Smooth muscle cell (in vitro differentiated cells): ENCODE measurements around the gene SLC2A4RG. TPM values are rescaled to one million over a fixed set of nuclear protein-coding genes. Genes with fewer than 3 reads are reported as not detected.

ENCODE experiments used
- DNase-seq: peaks from one replicate; lab custom pipeline; 2025; ENCODE audit not compliant: unreplicated experiment; lab: John Stamatoyannopoulos, UW
- H2AFZ ChIP-seq: fragments of 200-600 bp; sonication (generic); 2 replicates; pipeline ENCODE4 v1.6.0; 2016; ENCODE audit warnings: antibody characterized with exemption, low read depth, mild to moderate bottlenecking
- H3F3A ChIP-seq: fragments of 200-600 bp; sonication (generic); 2 replicates; pipeline ENCODE4 v1.6.0; 2017; ENCODE audit warnings: antibody characterized with exemption, low read depth
- H3K27ac ChIP-seq: fragments of 200-600 bp; sonication (generic); 2 replicates; pipeline ENCODE4 v1.5.1; 2016; ENCODE audit warnings: low read depth, mild to moderate bottlenecking
- H3K27me3 ChIP-seq: fragments of 200-600 bp; sonication (generic); 2 replicates; pipeline ENCODE4 v1.6.1; 2016; ENCODE audit warnings: low read depth, mild to moderate bottlenecking
- H3K36me3 ChIP-seq: fragments of 200-600 bp; sonication (generic); 2 replicates; pipeline ENCODE4 v1.5.1; 2016; ENCODE audit warnings: low read depth
- H3K4me1 ChIP-seq: fragments of 200-600 bp; sonication (generic); 2 replicates; pipeline ENCODE4 v1.5.1; 2016; ENCODE audit warnings: low read depth
- H3K4me2 ChIP-seq: fragments of 200-600 bp; sonication (generic); 2 replicates; pipeline ENCODE4 v1.6.0; 2016; ENCODE audit warnings: mild to moderate bottlenecking
- H3K4me3 ChIP-seq: fragments of 200-600 bp; sonication (generic); 2 replicates; pipeline ENCODE4 v1.5.1; 2016; ENCODE audit warnings: mild to moderate bottlenecking
- H3K79me2 ChIP-seq: fragments of 200-600 bp; sonication (generic); 2 replicates; pipeline ENCODE4 v1.6.0; 2016; ENCODE audit warnings: low read depth, mild to moderate bottlenecking
- H3K9ac ChIP-seq: fragments of 200-600 bp; sonication (generic); 2 replicates; pipeline ENCODE4 v1.6.0; 2016; ENCODE audit warnings: low read depth
- H3K9me3 ChIP-seq: fragments of 200-600 bp; sonication (generic); replicated peaks from 2 replicates; pipeline ENCODE4 v1.5.1; 2016; ENCODE audit warnings: low read depth
- H4K20me1 ChIP-seq: fragments of 200-600 bp; sonication (generic); 2 replicates; pipeline ENCODE4 v1.6.0; 2016; ENCODE audit warnings: low read depth
- WGBS: methylation state at CpG from one replicate; pipeline ENCODE4 v1.1.7; 2016; ENCODE audit warnings: low lambda C conversion rate; 5-methylcytosine and 5-hydroxymethylcytosine counted together
- polyA plus RNA-seq: library from polyadenylated mRNA; unstranded; fragments of >200 nt; fragmentation: Nextera tagmentation; extraction: Ambion mirVana; gene quantifications from 2 replicates; pipeline ENCODE4 v1.2.1, GENCODE V29; 2016
- total RNA-seq: library from RNA; depleted of rRNA; stranded (reverse); fragments of >200 nt; gene quantifications from 2 replicates; pipeline ENCODE4 v1.2.3, GENCODE V29; 2014
- TF ChIP-seq, protein P1 (sequence below): fragments of 200-600 bp; sonication (generic); IDR thresholded peaks from 2 replicates; pipeline ENCODE4 v1.5.1; 2017; ENCODE audit warnings: borderline replicate concordance, mild to moderate bottlenecking, antibody characterized with exemption; ENCODE audit not compliant: insufficient read depth, poor library complexity, severe bottlenecking

SLC2A4RG gene
- total and polyA plus RNA-seq, 2 experiments from 2014 or later, result 43.7 to 45.6 TPM

DNA sequence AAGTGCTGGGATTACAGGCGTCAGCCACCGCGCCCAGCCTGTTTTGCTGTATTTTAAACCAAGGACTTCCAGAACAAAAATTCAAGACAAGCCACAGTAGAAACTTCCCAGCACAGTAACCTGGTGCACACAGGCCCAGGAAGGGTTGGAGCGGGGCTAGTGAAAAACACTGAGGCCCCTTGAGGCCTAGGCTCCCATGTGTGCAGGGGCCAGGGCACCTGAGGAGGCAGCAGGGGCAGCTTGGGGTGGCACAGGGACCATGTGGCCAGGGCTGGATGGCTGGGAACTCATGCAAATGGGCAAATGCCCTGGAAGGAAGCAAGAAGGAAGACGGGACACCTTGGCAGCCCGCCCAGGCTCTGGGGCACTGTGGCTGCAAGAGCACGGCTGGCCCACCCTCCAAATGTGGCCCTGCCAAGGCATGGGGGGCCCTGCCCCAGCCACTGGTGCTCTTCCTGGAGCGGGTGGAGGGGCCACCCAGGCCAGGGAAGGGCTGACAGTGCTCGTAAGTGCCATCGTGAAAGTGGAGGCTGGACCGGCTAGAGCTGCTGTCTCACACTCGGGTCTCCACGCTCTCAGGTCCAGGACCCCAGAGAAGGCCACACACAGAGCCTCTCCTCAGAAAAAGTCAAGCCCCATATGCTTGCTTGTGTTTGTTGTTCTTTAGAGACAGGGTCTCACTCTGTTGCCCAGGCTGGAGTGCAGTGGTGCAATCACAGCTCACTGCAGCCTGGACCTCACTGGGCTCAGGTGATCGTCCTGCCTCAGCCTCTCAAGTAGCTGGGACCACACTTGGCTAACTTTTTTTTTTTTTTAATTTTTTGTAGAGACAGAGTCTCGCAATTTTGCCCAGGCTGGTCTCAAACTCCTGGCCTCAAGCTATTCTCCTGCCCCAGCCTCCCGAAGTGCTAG lies 10.3 kb downstream of the SLC2A4RG start:
- Histone ChIP-seq H3K9me3 (no peaks in the 10 kb centered on the region), H3K79me2 (no peaks in the 10 kb centered on the region), H3F3A (no peaks in the 10 kb centered on the region), H3K27ac (no peak overlapping the region), H3K4me2 (no peak overlapping the region), H2AFZ (no peak overlapping the region), H4K20me1 (no peaks in the 10 kb centered on the region), H3K4me1 (no peaks in the 10 kb centered on the region), H3K27me3 (no peaks in the 10 kb centered on the region), H3K36me3 (no peaks in the 10 kb centered on the region), H3K9ac (no peak overlapping the region), H3K4me3 (no peak overlapping the region)
- TF ChIP-seq, protein P1, sequence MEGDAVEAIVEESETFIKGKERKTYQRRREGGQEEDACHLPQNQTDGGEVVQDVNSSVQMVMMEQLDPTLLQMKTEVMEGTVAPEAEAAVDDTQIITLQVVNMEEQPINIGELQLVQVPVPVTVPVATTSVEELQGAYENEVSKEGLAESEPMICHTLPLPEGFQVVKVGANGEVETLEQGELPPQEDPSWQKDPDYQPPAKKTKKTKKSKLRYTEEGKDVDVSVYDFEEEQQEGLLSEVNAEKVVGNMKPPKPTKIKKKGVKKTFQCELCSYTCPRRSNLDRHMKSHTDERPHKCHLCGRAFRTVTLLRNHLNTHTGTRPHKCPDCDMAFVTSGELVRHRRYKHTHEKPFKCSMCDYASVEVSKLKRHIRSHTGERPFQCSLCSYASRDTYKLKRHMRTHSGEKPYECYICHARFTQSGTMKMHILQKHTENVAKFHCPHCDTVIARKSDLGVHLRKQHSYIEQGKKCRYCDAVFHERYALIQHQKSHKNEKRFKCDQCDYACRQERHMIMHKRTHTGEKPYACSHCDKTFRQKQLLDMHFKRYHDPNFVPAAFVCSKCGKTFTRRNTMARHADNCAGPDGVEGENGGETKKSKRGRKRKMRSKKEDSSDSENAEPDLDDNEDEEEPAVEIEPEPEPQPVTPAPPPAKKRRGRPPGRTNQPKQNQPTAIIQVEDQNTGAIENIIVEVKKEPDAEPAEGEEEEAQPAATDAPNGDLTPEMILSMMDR, result no peak
- no peak for DNase-seq
- 98% methylated on average over 16 of the region's 16 CpGs for WGBS

DNA sequence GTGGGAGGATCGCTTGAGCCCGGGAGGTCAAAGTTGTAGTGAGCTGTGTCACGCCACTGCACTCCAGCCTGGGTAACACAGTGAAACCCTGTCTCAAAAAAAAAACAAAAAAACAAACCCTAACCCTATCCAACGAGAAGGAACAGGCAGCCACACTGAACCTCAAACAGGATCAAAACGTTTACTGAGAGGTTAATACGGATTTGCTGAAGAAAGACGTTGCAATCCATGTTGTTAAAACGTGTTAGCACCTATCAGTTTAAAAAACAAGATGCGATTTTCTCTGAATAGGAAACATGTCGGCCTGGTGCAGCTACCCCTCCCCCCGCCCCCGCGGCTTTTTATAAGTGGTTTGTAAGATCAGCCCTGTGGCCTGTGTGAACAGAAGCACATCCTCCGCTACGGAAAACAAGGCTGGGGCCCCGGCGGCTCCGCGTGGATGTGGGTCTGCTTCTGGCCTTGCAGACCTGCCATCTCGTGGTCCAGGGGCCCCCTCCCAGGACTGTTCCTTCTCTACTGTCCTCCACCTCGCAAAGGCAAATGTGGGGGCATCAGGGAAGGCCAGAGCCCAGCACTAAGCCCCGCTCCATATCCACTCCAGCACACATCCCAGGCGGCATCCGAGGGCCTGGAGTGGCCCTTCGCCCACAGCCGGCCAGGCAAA lies 11.4 kb downstream of the SLC2A4RG start:
- no peaks in the 10 kb centered on the region for H3K79me2 ChIP-seq
- H2AFZ ChIP-seq, result no peak overlapping the region
- no peak overlapping the region for H3K27ac ChIP-seq
- no peaks in the 10 kb centered on the region for H4K20me1 ChIP-seq
- H3K4me2 ChIP-seq, result peak overlapping the region; percentile 48
- TF ChIP-seq, protein P1, result no peak
- H3K27me3 ChIP-seq, result no peaks in the 10 kb centered on the region
- no peaks in the 10 kb centered on the region for H3K4me1 ChIP-seq
- no peak overlapping the region for H3K4me3 ChIP-seq
- H3F3A ChIP-seq, result no peaks in the 10 kb centered on the region
- no peaks in the 10 kb centered on the region for H3K36me3 ChIP-seq
- WGBS, result 57% methylated on average over 26 of the region's 26 CpGs
- no peak overlapping the region for H3K9ac ChIP-seq
- no peaks in the 10 kb centered on the region for H3K9me3 ChIP-seq
- DNase-seq, result no peak

DNA sequence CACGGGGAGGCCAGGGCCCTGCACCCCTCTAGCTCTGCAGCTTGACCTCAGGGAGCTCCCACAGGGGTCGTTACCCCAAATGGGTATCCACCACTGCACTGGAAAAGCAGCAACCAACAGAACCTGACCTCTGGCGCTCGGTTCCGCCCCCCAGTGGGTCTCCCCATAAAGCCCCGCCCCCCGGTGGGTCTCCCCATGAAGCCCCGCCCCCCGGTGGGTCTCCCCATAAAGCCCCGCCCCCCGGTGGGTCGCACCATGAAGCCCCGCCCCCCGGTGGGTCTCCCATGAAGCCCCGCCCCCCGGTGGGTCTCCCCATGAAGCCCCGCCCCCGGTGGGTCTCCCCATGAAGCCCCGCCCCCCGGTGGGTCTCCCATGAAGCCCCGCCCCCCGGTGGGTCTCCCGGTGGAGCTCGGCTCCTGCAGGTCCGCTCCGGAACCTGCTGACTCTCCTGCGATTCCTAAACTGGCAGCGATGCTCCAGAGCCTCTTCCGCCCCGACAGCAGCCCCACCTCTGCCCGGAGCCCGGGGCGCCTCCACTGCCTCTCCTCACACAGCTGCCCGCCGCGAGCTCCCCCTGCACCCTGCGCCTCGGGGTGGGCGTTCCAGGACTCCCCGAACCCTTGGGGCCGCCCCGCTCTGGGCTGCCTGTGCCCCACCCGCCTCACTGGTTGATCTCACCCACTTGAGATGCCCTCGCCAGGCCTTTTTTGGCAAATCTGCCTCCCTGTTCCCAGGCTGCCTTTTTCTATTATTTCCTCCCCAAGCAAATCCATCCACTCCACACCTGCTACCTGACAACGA lies 12.1 kb downstream of the SLC2A4RG start:
- no peak overlapping the region for H3K27ac ChIP-seq
- H3K4me2 ChIP-seq, result peak overlapping the region; percentile 48
- H3K4me3 ChIP-seq, result no peak overlapping the region
- 74% methylated on average over 29 of the region's 45 CpGs for WGBS
- no peak overlapping the region for H2AFZ ChIP-seq
- TF ChIP-seq, protein P1, result no peak
- H4K20me1 ChIP-seq, result no peaks in the 10 kb centered on the region
- H3K9me3 ChIP-seq, result no peaks in the 10 kb centered on the region
- DNase-seq, result no peak
- no peaks in the 10 kb centered on the region for H3K4me1 ChIP-seq
- no peak overlapping the region for H3K9ac ChIP-seq
- H3K27me3 ChIP-seq, result no peaks in the 10 kb centered on the region
- H3K36me3 ChIP-seq, result no peaks in the 10 kb centered on the region
- no peaks in the 10 kb centered on the region for H3K79me2 ChIP-seq
- H3F3A ChIP-seq, result no peaks in the 10 kb centered on the region
